ENCODE results near the gene MSANTD3. TPM values are rescaled to one million over a fixed set of nuclear protein-coding genes. Genes with fewer than 3 reads are reported as not detected.

Gene MSANTD3
- total RNA-seq, 1 donor: 14.0 TPM

DNA sequence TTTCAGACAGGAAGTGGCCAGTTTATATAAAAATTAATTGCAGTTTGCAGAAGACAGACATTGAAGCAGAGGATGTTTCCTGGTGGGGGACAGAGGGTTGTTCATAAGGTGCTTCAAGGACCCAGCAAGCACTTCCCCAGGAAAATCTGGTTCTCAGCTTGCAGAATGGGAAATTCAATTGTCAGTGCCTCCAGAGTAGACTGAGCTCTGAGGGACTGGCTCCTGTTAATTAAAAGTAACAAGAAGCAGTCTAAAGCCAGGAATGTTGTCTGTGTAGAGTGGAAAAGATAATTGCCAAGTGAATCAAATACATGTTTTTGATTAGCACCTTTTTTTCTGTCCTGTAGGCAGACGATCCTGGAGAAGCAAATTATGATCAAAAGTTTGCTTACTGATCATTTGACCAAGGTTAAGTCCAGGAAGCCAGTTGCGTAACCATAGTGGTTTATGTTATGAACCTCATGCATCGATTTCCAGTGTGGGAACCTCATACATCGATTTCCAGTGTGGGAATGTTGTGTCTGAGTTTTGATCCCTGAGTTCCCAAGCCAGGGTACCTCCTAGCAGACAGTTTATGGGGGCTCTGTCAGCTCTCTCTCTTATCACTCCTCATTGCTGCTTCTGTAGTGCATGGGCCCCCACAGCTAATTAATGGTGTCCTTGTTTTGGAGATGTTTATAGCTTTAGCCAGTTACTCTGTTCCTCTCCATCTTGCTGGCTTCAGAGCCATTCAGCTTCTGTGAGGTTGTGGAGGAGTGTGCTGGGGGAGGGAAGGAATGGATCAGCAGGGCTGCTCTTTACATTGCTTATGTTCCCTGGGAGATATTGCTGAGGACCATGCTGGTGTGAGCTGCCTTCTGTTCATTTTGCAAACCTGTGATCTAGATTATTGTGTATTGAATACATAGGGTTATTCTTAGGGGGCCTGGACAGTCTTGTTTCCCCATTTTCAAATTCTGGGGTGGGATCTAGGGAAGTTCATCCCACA, 17.1 kb downstream of the MSANTD3 start:
- no peaks in the 10 kb centered on the region for H3K9me3 ChIP-seq (ENCODE audit: low read depth, low read length)
- H3K4me3 ChIP-seq (ENCODE audit: low read length): no peak overlapping the region
- H3K27me3 ChIP-seq (ENCODE audit: insufficient read depth, low read length): no peaks in the 10 kb centered on the region
- H3K4me1 ChIP-seq (ENCODE audit: insufficient read depth, low read length): peaks cover 6% of the 10 kb centered on the region

DNA sequence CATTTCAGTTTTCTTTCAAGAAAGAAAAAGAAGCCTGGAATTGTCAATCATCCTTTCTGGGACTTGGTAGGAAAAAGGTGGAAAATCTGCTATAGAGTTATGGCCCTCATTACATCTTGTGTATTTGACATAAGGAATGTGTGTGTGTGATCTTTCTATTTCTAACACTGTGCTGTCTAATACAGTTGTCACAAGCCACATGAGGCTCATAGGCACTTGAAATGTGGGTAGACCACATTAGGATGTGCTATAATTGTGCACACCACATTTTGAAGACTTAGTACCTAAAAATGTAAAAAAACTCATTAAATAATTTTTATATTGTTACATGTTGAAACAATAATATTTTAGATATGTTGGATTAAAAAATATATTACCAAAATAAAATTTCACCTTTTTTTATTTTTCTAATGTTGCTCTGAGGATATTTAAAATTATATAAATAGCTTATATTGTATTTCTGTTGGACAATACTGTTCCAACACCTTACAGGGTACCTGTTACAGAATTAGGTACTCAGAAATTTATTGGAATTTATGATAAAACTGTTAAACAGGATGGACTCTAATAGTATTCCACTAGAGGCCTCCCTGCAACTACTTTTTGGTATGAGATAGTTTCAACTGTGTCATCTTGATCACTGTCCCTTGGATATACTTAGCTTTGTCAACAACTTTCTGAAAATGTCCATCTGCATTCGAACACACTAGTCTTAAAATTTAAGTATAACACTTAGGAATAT, 18.4 kb downstream of the MSANTD3 start:
- H3K27me3 ChIP-seq (ENCODE audit: insufficient read depth, low read length): no peaks in the 10 kb centered on the region
- peaks cover 6% of the 10 kb centered on the region for H3K4me1 ChIP-seq (ENCODE audit: insufficient read depth, low read length)
- no peak overlapping the region for H3K4me3 ChIP-seq (ENCODE audit: low read length)
- H3K9me3 ChIP-seq (ENCODE audit: low read depth, low read length): no peaks in the 10 kb centered on the region

DNA sequence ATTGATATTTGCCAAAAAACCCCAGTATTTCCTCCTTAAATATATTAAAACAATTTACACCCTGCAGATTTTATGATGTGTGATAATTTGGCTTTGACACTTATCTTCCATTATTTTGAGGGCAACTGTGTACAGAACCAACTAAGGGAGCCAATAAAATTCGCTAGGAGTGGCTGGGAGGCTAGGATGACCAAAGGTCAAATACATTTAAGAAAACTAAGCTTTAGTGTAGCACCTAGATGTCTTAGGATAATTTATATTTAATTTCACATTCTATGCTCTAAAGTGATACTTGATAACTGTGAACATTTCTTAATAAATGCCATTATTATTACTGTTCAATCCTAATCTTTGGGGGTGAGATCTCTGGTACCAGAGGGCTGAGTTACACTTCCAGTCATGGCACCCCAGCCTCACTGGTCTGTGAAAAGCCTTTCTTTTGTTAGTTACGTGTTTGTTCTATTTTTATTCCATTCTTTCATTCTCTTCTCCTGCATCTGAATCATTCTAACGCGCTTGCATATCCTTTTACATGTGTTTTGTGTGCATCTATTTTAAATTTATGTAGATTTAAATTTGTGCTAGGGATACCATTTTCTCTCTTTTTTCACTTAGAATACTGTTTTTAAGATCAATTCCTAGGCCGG, 19.1 kb downstream of the MSANTD3 start:
- peaks cover 6% of the 10 kb centered on the region for H3K4me1 ChIP-seq (ENCODE audit: insufficient read depth, low read length)
- no peak overlapping the region for H3K4me3 ChIP-seq (ENCODE audit: low read length)
- no peaks in the 10 kb centered on the region for H3K9me3 ChIP-seq (ENCODE audit: low read depth, low read length)
- no peaks in the 10 kb centered on the region for H3K27me3 ChIP-seq (ENCODE audit: insufficient read depth, low read length)

DNA sequence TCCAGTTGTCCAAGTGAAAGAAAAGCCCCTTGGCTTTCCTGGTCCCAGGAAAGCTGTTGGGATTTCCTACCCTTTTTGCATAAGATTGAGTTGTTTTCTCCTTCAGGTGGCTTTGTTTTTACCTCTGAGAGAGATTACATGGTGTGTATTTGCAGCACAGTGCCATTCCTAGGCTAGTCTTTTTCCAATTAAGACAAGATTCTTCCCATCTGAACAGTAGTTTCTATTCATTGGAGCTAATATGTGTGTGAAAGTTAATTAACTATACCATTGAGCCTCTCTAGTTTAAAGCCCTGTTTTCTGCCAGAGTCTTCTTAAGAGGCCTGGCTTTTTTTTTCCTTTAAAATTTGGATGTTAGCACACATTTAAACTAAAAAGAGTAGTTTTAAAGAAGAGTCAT, 20.1 kb downstream of the MSANTD3 start:
- no peaks in the 10 kb centered on the region for H3K9me3 ChIP-seq (ENCODE audit: low read depth, low read length)
- H3K4me3 ChIP-seq (ENCODE audit: low read length): no peak overlapping the region
- H3K27me3 ChIP-seq (ENCODE audit: insufficient read depth, low read length): no peaks in the 10 kb centered on the region
- peaks cover 6% of the 10 kb centered on the region for H3K4me1 ChIP-seq (ENCODE audit: insufficient read depth, low read length)

DNA sequence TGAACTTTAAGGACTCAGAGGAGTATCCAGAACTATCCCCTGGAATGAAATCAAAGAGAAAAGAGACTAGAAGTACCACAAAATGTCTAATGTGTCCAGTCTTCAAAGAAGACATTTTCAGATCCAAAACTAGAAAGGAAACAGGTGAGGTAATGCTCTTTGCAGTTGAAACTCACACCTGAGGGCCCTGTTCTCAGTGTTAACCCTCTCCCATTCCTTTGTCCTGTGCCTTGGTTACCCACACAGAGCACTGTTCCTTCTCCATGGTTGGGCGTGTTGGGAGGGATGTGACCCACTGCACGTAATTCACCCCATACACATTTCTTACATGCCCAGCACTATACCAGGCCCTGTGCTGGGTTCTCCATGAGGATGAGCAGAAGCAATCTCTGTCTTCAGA, 21.3 kb downstream of the MSANTD3 start:
- H3K4me3 ChIP-seq (ENCODE audit: low read length): no peak overlapping the region
- H3K4me1 ChIP-seq (ENCODE audit: insufficient read depth, low read length): peaks cover 6% of the 10 kb centered on the region
- no peaks in the 10 kb centered on the region for H3K9me3 ChIP-seq (ENCODE audit: low read depth, low read length)
- H3K27me3 ChIP-seq (ENCODE audit: insufficient read depth, low read length): no peaks in the 10 kb centered on the region

DNA sequence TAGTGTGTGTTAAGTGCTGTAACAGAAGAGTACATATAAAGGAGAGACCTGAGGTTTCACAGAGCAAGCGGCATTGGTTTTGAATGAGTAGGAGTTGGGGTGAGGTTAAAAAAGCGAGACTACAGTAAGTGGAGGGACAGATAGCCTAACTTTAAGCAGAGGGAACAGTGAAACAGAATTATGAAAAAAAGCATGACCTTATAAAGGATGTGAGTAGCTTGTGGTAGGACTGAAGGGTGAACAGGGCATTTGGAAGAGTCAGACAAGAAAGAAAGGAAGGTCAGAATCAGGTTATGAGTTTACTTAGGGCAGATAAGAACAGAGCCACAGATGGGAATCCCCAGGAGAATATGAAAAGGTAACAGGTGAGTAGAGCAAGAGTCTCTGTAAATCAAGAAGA, 22.5 kb downstream of the MSANTD3 start:
- no peaks in the 10 kb centered on the region for H3K4me1 ChIP-seq (ENCODE audit: insufficient read depth, low read length)
- no peaks in the 10 kb centered on the region for H3K9me3 ChIP-seq (ENCODE audit: low read depth, low read length)
- no peaks in the 10 kb centered on the region for H3K27me3 ChIP-seq (ENCODE audit: insufficient read depth, low read length)
- H3K4me3 ChIP-seq (ENCODE audit: low read length): no peak overlapping the region

DNA sequence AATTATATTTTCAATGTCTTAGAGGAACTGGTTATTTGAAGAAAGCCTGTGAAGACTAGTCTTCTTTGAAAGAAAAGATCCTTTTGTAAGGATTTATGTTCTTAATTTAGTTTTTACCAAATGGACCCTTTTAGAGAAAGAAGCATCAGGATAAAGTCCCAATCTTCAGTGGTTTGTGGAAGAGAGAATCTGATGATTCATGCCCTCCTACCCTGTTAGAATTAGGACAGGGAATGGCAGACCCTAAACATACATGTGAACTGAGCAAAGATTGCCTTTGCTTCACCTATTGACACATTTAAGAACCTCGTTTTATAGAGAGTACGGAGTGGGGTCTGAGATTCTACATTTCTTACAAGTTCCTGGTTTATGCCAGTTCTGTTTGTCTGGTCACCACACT, 26.0 kb downstream of the MSANTD3 start:
- no peaks in the 10 kb centered on the region for H3K4me1 ChIP-seq (ENCODE audit: insufficient read depth, low read length)
- H3K4me3 ChIP-seq (ENCODE audit: low read length): no peak overlapping the region
- no peaks in the 10 kb centered on the region for H3K27me3 ChIP-seq (ENCODE audit: insufficient read depth, low read length)
- H3K9me3 ChIP-seq (ENCODE audit: low read depth, low read length): no peaks in the 10 kb centered on the region

DNA sequence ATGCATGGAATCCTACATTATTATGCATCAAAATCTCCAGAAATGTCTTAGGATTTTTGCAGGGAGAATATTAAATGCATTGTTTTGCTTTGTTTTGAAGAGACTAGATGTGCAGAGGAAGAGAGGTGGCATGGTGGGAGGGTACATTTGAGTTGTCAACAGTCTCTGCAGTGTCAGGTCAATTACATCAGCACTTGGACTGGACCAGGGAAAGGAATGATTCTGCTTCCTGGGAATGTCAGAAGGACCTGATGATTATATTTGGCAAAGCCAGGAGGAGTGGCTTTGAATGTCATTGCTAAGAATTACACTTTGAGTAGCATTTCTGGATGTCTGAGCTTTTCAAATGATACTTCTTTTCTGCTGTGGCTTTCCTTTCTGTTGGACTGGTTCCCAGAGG, 28.5 kb downstream of the MSANTD3 start:
- Histone ChIP-seq H3K9me3 (ENCODE audit: low read depth, low read length) (no peaks in the 10 kb centered on the region), H3K4me1 (ENCODE audit: insufficient read depth, low read length) (no peaks in the 10 kb centered on the region), H3K27me3 (ENCODE audit: insufficient read depth, low read length) (no peaks in the 10 kb centered on the region), H3K4me3 (ENCODE audit: low read length) (no peak overlapping the region)

DNA sequence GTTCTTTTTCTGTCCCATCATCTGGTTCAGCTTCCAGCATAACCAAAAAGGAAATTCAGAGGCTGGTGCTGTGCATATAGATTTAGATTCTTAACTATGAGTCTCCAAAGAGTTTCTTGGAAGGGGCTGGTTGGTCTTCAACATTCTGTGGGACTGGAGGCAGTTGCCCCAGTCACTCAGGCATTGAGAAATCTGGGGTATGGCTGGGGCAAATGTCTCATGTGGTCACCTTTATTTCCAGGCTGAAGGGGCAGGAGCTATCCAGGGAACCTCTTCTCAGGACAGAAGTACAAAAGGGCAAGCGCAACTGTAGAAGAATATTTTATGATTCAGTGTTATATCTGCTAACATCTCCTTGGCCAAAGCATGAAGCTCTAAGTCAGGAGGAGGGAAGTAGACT, 30.6 kb downstream of the MSANTD3 start:
- no peaks in the 10 kb centered on the region for H3K9me3 ChIP-seq (ENCODE audit: low read depth, low read length)
- H3K27me3 ChIP-seq (ENCODE audit: insufficient read depth, low read length): no peaks in the 10 kb centered on the region
- H3K4me1 ChIP-seq (ENCODE audit: insufficient read depth, low read length): no peaks in the 10 kb centered on the region
- no peak overlapping the region for H3K4me3 ChIP-seq (ENCODE audit: low read length)

DNA sequence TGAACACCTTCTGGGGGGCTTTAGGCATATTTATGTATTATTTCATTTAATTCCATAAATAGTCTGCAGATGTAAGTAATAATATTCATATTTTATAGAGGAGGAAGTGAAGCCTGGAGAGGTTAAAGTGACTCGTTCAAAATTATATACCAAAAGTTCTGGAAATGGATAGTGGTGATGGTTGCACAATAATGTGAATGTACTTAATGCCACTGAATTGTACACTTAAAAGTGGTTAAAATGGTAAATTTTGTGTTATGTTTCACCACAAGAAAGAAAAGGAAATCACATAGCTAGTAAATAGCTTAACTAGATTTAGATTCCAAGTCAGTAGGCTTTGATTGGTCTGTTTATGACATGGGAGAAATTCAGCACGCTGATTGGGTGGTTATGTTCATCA, 33.0 kb downstream of the MSANTD3 start:
- no peaks in the 10 kb centered on the region for H3K9me3 ChIP-seq (ENCODE audit: low read depth, low read length)
- no peaks in the 10 kb centered on the region for H3K4me1 ChIP-seq (ENCODE audit: insufficient read depth, low read length)
- no peaks in the 10 kb centered on the region for H3K27me3 ChIP-seq (ENCODE audit: insufficient read depth, low read length)
- no peak overlapping the region for H3K4me3 ChIP-seq (ENCODE audit: low read length)

DNA sequence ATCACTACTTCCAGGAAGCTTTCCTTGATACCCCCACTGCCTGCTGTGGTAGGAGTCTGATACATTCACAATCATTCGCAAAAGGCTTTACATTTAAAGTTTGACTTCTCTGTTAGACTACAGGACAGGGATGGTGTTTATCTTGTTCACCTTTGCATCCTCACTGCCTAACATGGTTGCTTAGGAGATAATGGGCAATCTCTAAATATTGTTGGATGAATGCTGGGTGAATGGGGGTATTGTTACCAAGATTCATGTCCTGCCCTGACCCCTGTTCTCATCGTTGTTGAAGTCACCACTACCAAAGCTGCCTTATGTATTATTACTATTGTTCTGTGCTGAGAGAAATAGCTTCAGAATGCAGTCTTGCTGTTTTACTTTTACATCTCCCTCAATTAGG, 38.3 kb downstream of the MSANTD3 start:
- Histone ChIP-seq H3K9me3 (ENCODE audit: low read depth, low read length) (no peaks in the 10 kb centered on the region), H3K4me1 (ENCODE audit: insufficient read depth, low read length) (no peaks in the 10 kb centered on the region), H3K4me3 (ENCODE audit: low read length) (no peak overlapping the region), H3K27me3 (ENCODE audit: insufficient read depth, low read length) (peaks cover 2% of the 10 kb centered on the region)

DNA sequence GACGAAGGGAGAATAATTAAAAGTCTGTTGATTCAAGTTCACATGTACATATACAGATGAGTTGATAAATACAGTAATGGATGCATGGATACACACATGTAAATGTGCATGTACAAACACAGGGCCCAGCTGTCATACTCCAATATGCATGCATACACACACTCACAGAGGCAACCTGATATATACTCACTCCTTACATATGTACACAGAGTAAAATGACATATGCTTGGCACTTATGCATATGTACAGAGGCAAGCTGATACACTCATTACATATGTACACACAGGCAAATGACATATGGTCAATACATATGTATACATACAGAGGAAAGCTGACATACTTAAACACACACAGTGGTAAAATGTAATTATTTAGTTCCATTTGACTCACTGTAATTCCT, 38.8 kb downstream of the MSANTD3 start:
- H3K4me3 ChIP-seq (ENCODE audit: low read length): no peak overlapping the region

DNA sequence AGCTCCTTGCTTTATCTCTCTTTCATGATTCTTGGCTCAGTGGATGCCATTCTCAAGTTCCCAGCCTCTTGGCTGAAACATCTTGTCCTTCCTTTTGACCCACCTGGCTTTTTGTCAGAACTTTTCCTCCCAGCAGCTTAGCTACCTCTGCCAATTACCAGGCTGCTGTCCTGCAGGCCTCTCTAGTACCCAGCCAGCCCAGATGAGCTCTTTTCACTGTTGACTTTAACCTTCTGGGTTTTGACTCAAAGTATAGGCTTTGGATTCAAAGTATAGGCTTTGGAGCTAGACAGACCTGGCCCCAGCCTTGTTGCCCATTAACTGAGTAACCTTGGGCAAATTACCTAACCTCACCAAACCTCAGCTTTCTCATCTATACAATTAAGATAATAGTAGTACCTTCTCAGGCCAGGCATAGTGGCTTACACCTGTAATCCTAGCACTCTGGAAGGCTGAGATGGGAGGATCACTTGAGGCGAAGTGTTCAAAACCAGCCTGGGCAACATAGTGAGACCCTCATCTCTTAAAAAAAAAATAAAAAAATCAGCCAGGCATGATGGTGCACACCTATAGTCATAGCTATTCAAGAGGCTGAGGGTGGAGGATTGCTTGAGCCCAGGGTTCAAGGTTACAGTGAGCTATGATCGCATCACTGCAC, 39.4 kb downstream of the MSANTD3 start:
- no peaks in the 10 kb centered on the region for H3K4me1 ChIP-seq (ENCODE audit: insufficient read depth, low read length)
- H3K9me3 ChIP-seq (ENCODE audit: low read depth, low read length): no peaks in the 10 kb centered on the region
- no peak overlapping the region for H3K4me3 ChIP-seq (ENCODE audit: low read length)
- peaks cover 6% of the 10 kb centered on the region for H3K27me3 ChIP-seq (ENCODE audit: insufficient read depth, low read length)

More for the DNA sequence above, 38.8 kb downstream of the MSANTD3 start:
- peaks cover 2% of the 10 kb centered on the region for H3K27me3 ChIP-seq (ENCODE audit: insufficient read depth, low read length)
- H3K9me3 ChIP-seq (ENCODE audit: low read depth, low read length): no peaks in the 10 kb centered on the region
- H3K4me1 ChIP-seq (ENCODE audit: insufficient read depth, low read length): no peaks in the 10 kb centered on the region

DNA sequence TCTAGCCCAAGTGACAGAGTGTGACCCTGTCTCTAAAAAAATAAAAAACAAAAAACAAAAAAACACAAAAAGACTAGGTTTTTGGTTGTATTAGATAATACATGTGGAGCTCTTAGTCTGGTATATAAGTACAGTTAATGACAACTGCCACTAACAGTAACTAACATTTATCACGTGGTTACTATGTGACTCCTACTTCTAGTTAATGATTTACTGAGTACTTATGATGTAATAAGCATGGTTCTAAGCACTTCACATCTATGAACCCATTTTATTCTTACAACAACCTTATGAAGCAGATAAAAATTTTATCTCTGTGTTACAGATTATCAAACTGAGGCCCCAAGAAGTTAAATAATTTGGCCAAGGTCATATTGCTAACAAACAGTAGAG, 39.9 kb downstream of the MSANTD3 start:
- Histone ChIP-seq H3K9me3 (ENCODE audit: low read depth, low read length) (no peaks in the 10 kb centered on the region), H3K4me1 (ENCODE audit: insufficient read depth, low read length) (no peaks in the 10 kb centered on the region)

DNA sequence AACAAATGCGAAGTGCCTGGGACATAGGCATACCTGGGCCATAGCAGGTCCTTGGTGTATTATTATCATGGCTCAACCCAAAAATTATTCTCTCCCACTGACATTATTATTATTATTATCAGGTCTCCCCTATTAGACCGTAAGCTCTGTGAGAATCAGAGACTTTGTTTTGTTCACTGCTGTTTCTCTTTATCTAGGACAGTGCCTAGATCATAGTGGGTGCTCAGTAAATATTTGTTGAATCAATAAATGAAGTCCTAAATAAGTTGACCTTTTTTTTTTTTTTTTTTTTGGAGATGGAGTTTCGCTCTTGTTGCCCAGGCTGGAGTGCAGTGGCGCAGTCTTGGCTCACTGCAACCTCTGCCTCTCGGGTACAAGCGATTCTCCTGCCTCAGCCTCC, 41.1 kb downstream of the MSANTD3 start:
- H3K4me3 ChIP-seq (ENCODE audit: low read length): no peak overlapping the region
- no peaks in the 10 kb centered on the region for H3K9me3 ChIP-seq (ENCODE audit: low read depth, low read length)
- no peaks in the 10 kb centered on the region for H3K4me1 ChIP-seq (ENCODE audit: insufficient read depth, low read length)
- peaks cover 20% of the 10 kb centered on the region for H3K27me3 ChIP-seq (ENCODE audit: insufficient read depth, low read length)

More for the DNA sequence above, 39.9 kb downstream of the MSANTD3 start:
- Histone ChIP-seq H3K27me3 (ENCODE audit: insufficient read depth, low read length) (peaks cover 11% of the 10 kb centered on the region), H3K4me3 (ENCODE audit: low read length) (no peak overlapping the region)
